GM12891 (cell line): Measurements from ENCODE around the gene LIPN.

Experiments
- POLR2A ChIP-seq: IDR thresholded peaks from 2 replicates; pipeline ENCODE4 v1.6.1; 2011; ENCODE audit warnings: low read depth, low read length, control low read depth
- POLR2AphosphoS5 ChIP-seq: IDR thresholded peaks from 2 replicates; pipeline ENCODE4 v1.6.1; 2011; ENCODE audit warnings: low read depth, low read length, control low read depth
- TAF1 ChIP-seq: IDR thresholded peaks from 2 replicates; pipeline ENCODE4 v1.6.1; 2011; ENCODE audit warnings: low read depth, low read length, control low read depth

GRCh38 chr10:88787463-88787862, 27.6 kb downstream of the LIPN start:
- TF ChIP-seq POLR2A (no peak), POLR2AphosphoS5 (no peak), TAF1 (no peak)
